Left ventricle myocardium inferior (tissue), 1 donor: ENCODE data around the gene ANAPC2. TPM values are rescaled to one million over a fixed set of nuclear protein-coding genes. Genes with fewer than 3 reads are reported as not detected.

Source experiments
- DNase-seq: peaks from one replicate; pipeline ENCODE4 v3.0.0-alpha.2; 2020
- H3K27ac ChIP-seq: fragments of 200-600 bp; replicated peaks from 2 replicates; pipeline ENCODE4 v1.8.0; 2021
- H3K27me3 ChIP-seq: fragments of 200-600 bp; 2 replicates; pipeline ENCODE4 v1.8.0; 2021; ENCODE audit warnings: low read depth
- H3K36me3 ChIP-seq: fragments of 200-600 bp; 2 replicates; pipeline ENCODE4 v1.8.0; 2021
- H3K4me1 ChIP-seq: fragments of 200-600 bp; 2 replicates; pipeline ENCODE4 v1.8.0; 2021
- H3K4me3 ChIP-seq: fragments of 200-600 bp; 2 replicates; pipeline ENCODE4 v1.8.0; 2021; ENCODE audit warnings: mild to moderate bottlenecking, moderate library complexity
- H3K9me3 ChIP-seq: fragments of 200-600 bp; replicated peaks from 2 replicates; pipeline ENCODE4 v1.8.0; 2021
- CTCF ChIP-seq: fragments of 200-600 bp; IDR thresholded peaks from 2 replicates; pipeline ENCODE4 v1.8.0; 2021; ENCODE audit warnings: antibody characterized with exemption, mild to moderate bottlenecking, borderline replicate concordance
- intact Hi-C: fragments of 100-400 bp; cut with micrococcal nuclease; formaldehyde crosslinking; loops from one replicate; pipeline ENCODE4 v1.11.0; 2022
- total RNA-seq: library from RNA; stranded (reverse); fragmentation: NEBNext Ultra II Directional; extraction: Animal tissue kit (Norgen Biotek cat#: 25700); gene quantifications from one replicate; pipeline ENCODE4 v1.2.1, GENCODE V29; 2021
- donor health status: DM: no; HTN: yes; CAD: no; lungs with severe emphysema.

Gene ANAPC2
- total RNA-seq, 1 donor from 2014 or later, result 34.7 TPM

GRCh38 chr9:137172901-137173795 lies 15.2 kb downstream of the ANAPC2 start:
- H3K9me3 ChIP-seq, result no peaks in the 10 kb centered on the region
- DNase-seq, result no peak
- H3K27me3 ChIP-seq, result peaks cover 35% of the 10 kb centered on the region
- no peak overlapping the region for H3K4me3 ChIP-seq
- H3K36me3 ChIP-seq, result peaks cover under 1% of the 10 kb centered on the region
- no peak overlapping the region for H3K27ac ChIP-seq
- no peak for TF ChIP-seq CTCF
- H3K4me1 ChIP-seq, result peaks cover 19% of the 10 kb centered on the region
- intact Hi-C loops, result no loop called here

- no peaks in the 10 kb centered on the region for H3K36me3 ChIP-seq
- TF ChIP-seq CTCF, result no peak
- H3K4me1 ChIP-seq, result peaks cover 32% of the 10 kb centered on the region
- H3K27ac ChIP-seq, result no peak overlapping the region
- H3K4me3 ChIP-seq, result no peak overlapping the region
- intact Hi-C loops, result no loop called here
- no peaks in the 10 kb centered on the region for H3K9me3 ChIP-seq
- H3K27me3 ChIP-seq, result peaks cover 53% of the 10 kb centered on the region
- no peak for DNase-seq
Observed at GRCh38 chr9:137171149-137171900, 17.0 kb downstream of the ANAPC2 start.

- TF ChIP-seq CTCF, result no peak
- no peak overlapping the region for H3K4me3 ChIP-seq
- intact Hi-C loops, result no loop called here
Observed at GRCh38 chr9:137170486-137171148, 17.7 kb downstream of the ANAPC2 start.

GRCh38 chr9:137169896-137170358 lies 18.4 kb downstream of the ANAPC2 start, which contains the start of gene LRRC26:
TSS of gene LRRC26 (minus strand) at chr9:137170051. CDS start at chr9:137169943, 108 bp downstream.
- H3K4me1 ChIP-seq, result peaks cover 32% of the 10 kb centered on the region
- intact Hi-C loops, result no loop called here
- no peaks in the 10 kb centered on the region for H3K9me3 ChIP-seq
- peaks cover 67% of the 10 kb centered on the region for H3K27me3 ChIP-seq
- no peak for DNase-seq
- TF ChIP-seq CTCF, result no peak
- peak within 1 kb of the TSS; percentile 64 for H3K4me3 ChIP-seq
- H3K36me3 ChIP-seq, result no peaks in the 10 kb centered on the region
- no peak within 1 kb of the TSS for H3K27ac ChIP-seq

More at GRCh38 chr9:137170486-137171148, 17.7 kb downstream of the ANAPC2 start:
- peaks cover 60% of the 10 kb centered on the region for H3K27me3 ChIP-seq
- DNase-seq, result no peak
- no peaks in the 10 kb centered on the region for H3K36me3 ChIP-seq
- H3K4me1 ChIP-seq, result peaks cover 32% of the 10 kb centered on the region
- H3K9me3 ChIP-seq, result no peaks in the 10 kb centered on the region
- no peak overlapping the region for H3K27ac ChIP-seq
